ENCODE results near the gene BDP1. TPM values are rescaled to one million over a fixed set of nuclear protein-coding genes. Genes with fewer than 3 reads are reported as not detected.
A peak's percentile ranks its signal among the peaks of the same experiment; 100 is the strongest.

Gene BDP1
- polyA plus RNA-seq, 3 donors = 2.0 to 6.6 (median 2.7) TPM

DNA sequence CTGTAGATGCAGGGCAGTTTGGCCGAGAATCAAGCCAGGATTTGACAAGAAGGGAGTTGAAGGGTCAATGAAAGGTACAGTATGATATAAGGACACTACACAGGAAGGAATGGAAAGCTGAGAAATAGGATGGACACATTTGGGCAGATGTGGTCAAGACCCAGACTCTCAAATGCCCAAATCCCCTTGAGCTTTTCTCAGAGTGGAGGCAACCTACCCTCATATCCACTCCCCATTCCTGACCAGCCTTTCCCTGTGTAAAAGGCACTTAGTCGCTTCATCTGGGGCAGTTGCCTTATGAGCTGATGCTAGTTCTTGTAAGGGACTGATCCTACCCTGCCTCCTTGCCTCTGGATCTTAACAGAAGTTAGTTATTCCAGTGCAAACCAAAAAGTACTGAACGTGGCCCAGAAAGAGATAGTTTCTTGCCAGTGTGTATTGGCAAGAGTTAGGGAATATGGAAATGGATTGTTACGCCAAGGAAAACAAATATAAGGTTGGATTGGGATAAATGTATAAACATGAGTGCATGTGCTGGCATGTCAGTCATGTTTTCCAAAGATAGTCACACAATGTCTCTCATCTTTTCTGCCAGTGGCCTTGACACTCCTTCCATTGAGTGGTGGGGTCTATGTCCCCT lies 127.6 kb downstream of the BDP1 start:
- WGBS (ENCODE audit: insufficient coverage) = 92% methylated on average over 2 of the region's 4 CpGs
- TF ChIP-seq, protein P1, sequence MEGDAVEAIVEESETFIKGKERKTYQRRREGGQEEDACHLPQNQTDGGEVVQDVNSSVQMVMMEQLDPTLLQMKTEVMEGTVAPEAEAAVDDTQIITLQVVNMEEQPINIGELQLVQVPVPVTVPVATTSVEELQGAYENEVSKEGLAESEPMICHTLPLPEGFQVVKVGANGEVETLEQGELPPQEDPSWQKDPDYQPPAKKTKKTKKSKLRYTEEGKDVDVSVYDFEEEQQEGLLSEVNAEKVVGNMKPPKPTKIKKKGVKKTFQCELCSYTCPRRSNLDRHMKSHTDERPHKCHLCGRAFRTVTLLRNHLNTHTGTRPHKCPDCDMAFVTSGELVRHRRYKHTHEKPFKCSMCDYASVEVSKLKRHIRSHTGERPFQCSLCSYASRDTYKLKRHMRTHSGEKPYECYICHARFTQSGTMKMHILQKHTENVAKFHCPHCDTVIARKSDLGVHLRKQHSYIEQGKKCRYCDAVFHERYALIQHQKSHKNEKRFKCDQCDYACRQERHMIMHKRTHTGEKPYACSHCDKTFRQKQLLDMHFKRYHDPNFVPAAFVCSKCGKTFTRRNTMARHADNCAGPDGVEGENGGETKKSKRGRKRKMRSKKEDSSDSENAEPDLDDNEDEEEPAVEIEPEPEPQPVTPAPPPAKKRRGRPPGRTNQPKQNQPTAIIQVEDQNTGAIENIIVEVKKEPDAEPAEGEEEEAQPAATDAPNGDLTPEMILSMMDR (IDR thresholded peaks at IDR 0.05) = no peak

GRCh38 chr5:71586052-71586940 lies 130.8 kb downstream of the BDP1 start:
- Histone ChIP-seq H3K79me2 (ENCODE audit: insufficient read depth, low read length) (peaks cover 33% of the 10 kb centered on the region), H2AFZ (ENCODE audit: insufficient read depth, low read depth, low read length, poor library complexity, severe bottlenecking) (peak overlapping the region; percentile 82), H3K9me3 (replicated peaks in 1 of 2; ENCODE audit: control insufficient read depth in 1 of 2, insufficient read depth in 1 of 2, low read length in 2 of 2) (no peaks in the 10 kb centered on the region), H3K4me3 (replicated peaks in 1 of 3; ENCODE audit: low read depth in 2 of 3, low read length in 3 of 3) (peak overlapping the region; percentile 74 to 92 (median 75)), H3K4me1 (ENCODE audit: control insufficient read depth in 1 of 2, insufficient read depth in 2 of 2, low read length in 2 of 2) (peaks cover 14 to 15% of the 10 kb centered on the region in 2 donors), H3K9ac (ENCODE audit: insufficient read depth, low read length, poor library complexity, severe bottlenecking) (peak overlapping the region; percentile 90), H4K20me1 (ENCODE audit: insufficient read depth, low read length) (no peaks in the 10 kb centered on the region), H3K27me3 (ENCODE audit: control insufficient read depth in 2 of 2, insufficient read depth in 2 of 2, low read length in 2 of 2) (no peaks in the 10 kb centered on the region), H3K36me3 (replicated peaks in 1 of 2; ENCODE audit: control insufficient read depth in 1 of 2, insufficient read depth in 2 of 2, low read length in 2 of 2) (no peaks in the 10 kb centered on the region), H3K4me2 (replicated peaks; ENCODE audit: extremely low read depth, low read length, poor library complexity, severe bottlenecking) (peak overlapping the region; percentile 83), H3K27ac (ENCODE audit: low read depth in 1 of 2, low read length in 2 of 2) (peak overlapping the region; percentile 73 to 82)
- Mint-ChIP-seq H3K9me3 (no peaks in the 10 kb centered on the region), H3K27ac (peak overlapping the region; percentile 94 to 99 (median 99)), H3K27me3 (ENCODE audit: low read depth in 3 of 3) (peaks cover 0 to 2% (median 2%) of the 10 kb centered on the region in 3 donors), H3K4me1 (peaks cover 32% of the 10 kb centered on the region), H3K4me3 (peak overlapping the region; percentile 98 to 100), H3K36me3 (no peaks in the 10 kb centered on the region)
- WGBS (ENCODE audit: insufficient coverage) = 71% methylated on average over 14 of the region's 22 CpGs
- DNase-seq = peak in 2 of 3 donors; percentile 20 to 28
- intact Hi-C loops (cut with micrococcal nuclease) = loop anchor here in 1 of 2 donors (10.0 kb wide), 1 partner anchor 131 kb away; the partner anchor contains the start of gene BDP1
- TF ChIP-seq, protein P1 (IDR thresholded peaks at IDR 0.05) = no peak

More for the DNA sequence above, 127.6 kb downstream of the BDP1 start:
- Histone ChIP-seq H3K4me2 (replicated peaks; ENCODE audit: extremely low read depth, low read length, poor library complexity, severe bottlenecking) (no peak overlapping the region), H3K36me3 (replicated peaks in 1 of 2; ENCODE audit: control insufficient read depth in 1 of 2, insufficient read depth in 2 of 2, low read length in 2 of 2) (no peaks in the 10 kb centered on the region), H3K27ac (ENCODE audit: low read depth in 1 of 2, low read length in 2 of 2) (no peak overlapping the region), H2AFZ (ENCODE audit: insufficient read depth, low read depth, low read length, poor library complexity, severe bottlenecking) (no peak overlapping the region), H4K20me1 (ENCODE audit: insufficient read depth, low read length) (no peaks in the 10 kb centered on the region), H3K79me2 (ENCODE audit: insufficient read depth, low read length) (peaks cover 8% of the 10 kb centered on the region), H3K9me3 (replicated peaks in 1 of 2; ENCODE audit: control insufficient read depth in 1 of 2, insufficient read depth in 1 of 2, low read length in 2 of 2) (peaks cover 0 to 3% of the 10 kb centered on the region in 2 donors), H3K27me3 (ENCODE audit: control insufficient read depth in 2 of 2, insufficient read depth in 2 of 2, low read length in 2 of 2) (no peaks in the 10 kb centered on the region), H3K4me1 (ENCODE audit: control insufficient read depth in 1 of 2, insufficient read depth in 2 of 2, low read length in 2 of 2) (peaks cover 12 to 14% of the 10 kb centered on the region in 2 donors), H3K9ac (ENCODE audit: insufficient read depth, low read length, poor library complexity, severe bottlenecking) (no peak overlapping the region), H3K4me3 (replicated peaks in 1 of 3; ENCODE audit: low read depth in 2 of 3, low read length in 3 of 3) (no peak overlapping the region)
- Mint-ChIP-seq H3K27ac (no peak overlapping the region), H3K27me3 (ENCODE audit: low read depth in 3 of 3) (peaks cover 0 to 3% (median 2%) of the 10 kb centered on the region in 3 donors), H3K9me3 (peaks cover 0 to 2% (median 1%) of the 10 kb centered on the region in 7 donors), H3K36me3 (peaks cover 2% of the 10 kb centered on the region in 2 donors), H3K4me3 (no peak overlapping the region), H3K4me1 (peaks cover 11% of the 10 kb centered on the region)
- intact Hi-C loops (cut with micrococcal nuclease) = loop anchor here in 1 of 2 donors (10.0 kb wide), 1 partner anchor 128 kb away; the partner anchor contains the start of gene BDP1
- no peak for DNase-seq
